HEK293 (cell line): ENCODE data around the gene SPINK6.

Experiments used
- CTCF ChIA-PET: fragments of 350-600 bp; formaldehyde crosslinking; extraction: SDS; loops from one replicate; lab custom pipeline; 2021; ENCODE audit warnings: antibody characterized with exemption; lab: Yijun Ruan, JAX
- POLR2A ChIA-PET: fragments of 300-600 bp; formaldehyde crosslinking; extraction: SDS; loops from one replicate; lab custom pipeline; 2020; ENCODE audit warnings: antibody characterized with exemption, inconsistent platforms; lab: Yijun Ruan, JAX
- H3K27ac ChIP-seq: fragments of 200-500 bp; sonication (Bioruptor generic); 2 replicates; pipeline ENCODE4 v1.5.1; 2014; ENCODE audit warnings: low read depth, low read length, control low read depth, inconsistent platforms; ENCODE audit errors: extremely low read depth
- H3K36me3 ChIP-seq, 2 experiments: fragments of 200-500 bp in 1 of 2; sonication (Bioruptor generic) in 1 of 2; 1 replicate in 1 of 2; 2 replicates in 1 of 2; pipeline ENCODE4 v1.5.1; 2014 to 2017; ENCODE audit warnings: inconsistent platforms in 2 of 2, low read length in 2 of 2; ENCODE audit not compliant: control insufficient read depth in 2 of 2, insufficient read depth in 1 of 2
- H3K4me1 ChIP-seq: fragments of 200-500 bp; sonication (Bioruptor generic); 2 replicates; pipeline ENCODE4 v1.5.1; 2014; ENCODE audit warnings: mild to moderate bottlenecking, low read length, inconsistent platforms; ENCODE audit not compliant: control insufficient read depth, insufficient read depth
- H3K4me3 ChIP-seq: 2 replicates; pipeline ENCODE4 v1.5.1; 2011; ENCODE audit warnings: low read depth, mild to moderate bottlenecking, control low read depth, low read length, moderate library complexity
- H3K9me3 ChIP-seq: fragments of 200-500 bp; sonication (Bioruptor generic); 2 replicates; pipeline ENCODE4 v1.5.1; 2014; ENCODE audit warnings: low read depth, low read length, inconsistent platforms; ENCODE audit not compliant: control insufficient read depth, insufficient read depth
- CTCF ChIP-seq: fragments of 450-650 bp; formaldehyde crosslinking; IDR thresholded peaks from 2 replicates; pipeline ENCODE4 v1.5.1; 2016; ENCODE audit warnings: missing biosample characterization, missing genetic modification characterization
- EGR2 ChIP-seq: fragments of 450-650 bp; formaldehyde crosslinking; IDR thresholded peaks from 2 replicates; pipeline ENCODE4 v1.5.1; 2016; ENCODE audit warnings: low read depth, missing biosample characterization, missing genetic modification characterization
- HOXC10 ChIP-seq: sonication (generic); formaldehyde crosslinking; IDR thresholded peaks from 2 replicates; pipeline ENCODE4 v1.8.1; 2023; ENCODE audit warnings: mild to moderate bottlenecking, missing genetic modification reagents
- HOXD13 ChIP-seq: sonication (generic); formaldehyde crosslinking; IDR thresholded peaks from 2 replicates; pipeline ENCODE4 v1.8.0; 2022; ENCODE audit warnings: missing genetic modification reagents, borderline replicate concordance
- PATZ1 ChIP-seq: fragments of 450-650 bp; formaldehyde crosslinking; IDR thresholded peaks from 2 replicates; pipeline ENCODE4 v1.5.1; 2016; ENCODE audit warnings: missing biosample characterization, missing genetic modification characterization
- PRDM6 ChIP-seq: fragments of 450-650 bp; formaldehyde crosslinking; IDR thresholded peaks from 2 replicates; pipeline ENCODE4 v1.5.1; 2017; ENCODE audit warnings: missing biosample characterization, missing genetic modification characterization
- SETDB1 ChIP-seq: IDR thresholded peaks from one replicate; pipeline ENCODE4 v1.6.1; 2017; ENCODE audit warnings: mild to moderate bottlenecking, low read length, moderate library complexity, mixed read lengths; ENCODE audit not compliant: insufficient read length
- SP2 ChIP-seq: fragments of 450-650 bp; formaldehyde crosslinking; IDR thresholded peaks from 2 replicates; pipeline ENCODE4 v1.5.1; 2016; ENCODE audit warnings: missing biosample characterization, missing genetic modification characterization
- TCF7L2 ChIP-seq: IDR thresholded peaks from 2 replicates; pipeline ENCODE4 v1.6.1; 2011; ENCODE audit warnings: low read depth, mild to moderate bottlenecking, inconsistent platforms, low read length, moderate library complexity, borderline replicate concordance
- ZNF112 ChIP-seq: fragments of 450-650 bp; formaldehyde crosslinking; IDR thresholded peaks from 2 replicates; pipeline ENCODE4 v1.5.0; 2017; ENCODE audit warnings: missing biosample characterization, missing genetic modification characterization
- ZNF18 ChIP-seq: fragments of 450-650 bp; formaldehyde crosslinking; IDR thresholded peaks from 2 replicates; pipeline ENCODE4 v1.5.1; 2016; ENCODE audit warnings: missing biosample characterization, missing genetic modification characterization
- ZNF248 ChIP-seq: fragments of 450-650 bp; formaldehyde crosslinking; IDR thresholded peaks from 2 replicates; pipeline ENCODE4 v1.5.1; 2017; ENCODE audit warnings: missing biosample characterization, missing genetic modification characterization
- ZNF354C ChIP-seq: fragments of 450-650 bp; formaldehyde crosslinking; IDR thresholded peaks from 2 replicates; pipeline ENCODE4 v1.5.1; 2016; ENCODE audit warnings: missing biosample characterization, missing genetic modification characterization, low read depth, borderline replicate concordance
- ZNF37A ChIP-seq: fragments of 450-650 bp; IDR thresholded peaks from 2 replicates; pipeline ENCODE4 v1.5.1; 2018; ENCODE audit warnings: missing biosample characterization, missing genetic modification characterization
- ZNF426 ChIP-seq: fragments of 450-650 bp; formaldehyde crosslinking; IDR thresholded peaks from 2 replicates; pipeline ENCODE4 v1.5.1; 2017; ENCODE audit warnings: missing biosample characterization, missing genetic modification characterization, mild to moderate bottlenecking, inconsistent platforms, moderate library complexity
- ZNF433 ChIP-seq: fragments of 450-650 bp; formaldehyde crosslinking; IDR thresholded peaks from 2 replicates; pipeline ENCODE4 v1.5.1; 2016; ENCODE audit warnings: missing biosample characterization, missing genetic modification characterization, low read depth
- ZNF48 ChIP-seq: fragments of 450-650 bp; formaldehyde crosslinking; IDR thresholded peaks from 2 replicates; pipeline ENCODE4 v1.5.1; 2016; ENCODE audit warnings: missing biosample characterization, missing genetic modification characterization
- ZNF600 ChIP-seq: fragments of 450-650 bp; formaldehyde crosslinking; IDR thresholded peaks from 2 replicates; pipeline ENCODE4 v1.5.1; 2016; ENCODE audit warnings: missing biosample characterization, missing genetic modification characterization
- ZNF624 ChIP-seq: fragments of 450-650 bp; formaldehyde crosslinking; IDR thresholded peaks from 2 replicates; pipeline ENCODE4 v1.5.1; 2017; ENCODE audit warnings: missing biosample characterization, missing genetic modification characterization
- ZNF670 ChIP-seq: fragments of 450-650 bp; formaldehyde crosslinking; IDR thresholded peaks from 2 replicates; pipeline ENCODE4 v1.5.1; 2016; ENCODE audit warnings: missing biosample characterization, missing genetic modification characterization, low read depth
- ZNF785 ChIP-seq: fragments of 450-650 bp; formaldehyde crosslinking; IDR thresholded peaks from 2 replicates; pipeline ENCODE4 v1.5.1; 2016; ENCODE audit warnings: missing biosample characterization, missing genetic modification characterization
- ZNF830 ChIP-seq: fragments of 450-650 bp; IDR thresholded peaks from 2 replicates; pipeline ENCODE4 v1.5.0; 2018; ENCODE audit warnings: missing biosample characterization, missing genetic modification characterization, low read depth, mild to moderate bottlenecking, moderate library complexity
- ZSCAN16 ChIP-seq: fragments of 450-650 bp; formaldehyde crosslinking; IDR thresholded peaks from 2 replicates; pipeline ENCODE4 v1.5.1; 2016; ENCODE audit warnings: missing biosample characterization, missing genetic modification characterization
- ZSCAN5A ChIP-seq: fragments of 450-650 bp; formaldehyde crosslinking; IDR thresholded peaks from 2 replicates; pipeline ENCODE4 v1.5.1; 2016; ENCODE audit warnings: missing biosample characterization, missing genetic modification characterization

Gene SPINK6

GRCh38 chr5:148248894-148249293 lies 46.1 kb downstream of the SPINK6 start:
- ChIA-PET CTCF (no interaction called here), POLR2A (no interaction called here)
- no peak overlapping the region for H3K27ac ChIP-seq
- no peak overlapping the region for H3K4me3 ChIP-seq
- no peaks in the 10 kb centered on the region for H3K4me1 ChIP-seq
- no peak for TF ChIP-seq ZNF48 (tag by site-specific recombination)
- no peak for TF ChIP-seq SP2 (tag by site-specific recombination)
- no peak for TF ChIP-seq ZNF624
- no peak for TF ChIP-seq PATZ1 (tag by site-specific recombination)
- TF ChIP-seq ZNF830 (tag by site-specific recombination): no peak
- no peak for TF ChIP-seq EGR2 (tag by site-specific recombination)
- no peak for TF ChIP-seq TCF7L2
- TF ChIP-seq HOXD13: no peak
- TF ChIP-seq SETDB1: no peak
- TF ChIP-seq ZNF785 (tag by site-specific recombination): no peak
- TF ChIP-seq ZNF600 (tag by site-specific recombination): no peak
- TF ChIP-seq ZNF426 (tag by site-specific recombination): no peak
- TF ChIP-seq HOXC10 (CRISPR knock-in tag): no peak
- H3K9me3 ChIP-seq: no peaks in the 10 kb centered on the region
- H3K36me3 ChIP-seq: no peaks in the 10 kb centered on the region

- no peaks in the 10 kb centered on the region for H3K4me1 ChIP-seq
- no peak overlapping the region for H3K4me3 ChIP-seq
- CTCF ChIA-PET: interaction anchor here (0.7 to 1.0 kb wide), 2 partner anchors 55 to 473 kb away, joined by 3 read pairs; no protein-coding TSS in a partner anchor
- no peaks in the 10 kb centered on the region for H3K9me3 ChIP-seq
- no peaks in the 10 kb centered on the region for H3K36me3 ChIP-seq
- POLR2A ChIA-PET: no interaction called here
- H3K27ac ChIP-seq: no peak overlapping the region
- TF ChIP-seq ZNF354C (tag by site-specific recombination) (no peak), ZSCAN16 (tag by site-specific recombination) (no peak), ZNF37A (tag by site-specific recombination) (no peak), ZNF248 (tag by site-specific recombination) (no peak), PRDM6 (tag by site-specific recombination) (no peak), ZNF670 (tag by site-specific recombination) (no peak)
Measured at GRCh38 chr5:148255456-148255855, 52.6 kb downstream of the SPINK6 start.

GRCh38 chr5:148259288-148259687 lies 56.4 kb downstream of the SPINK6 start:
- Histone ChIP-seq H3K4me1 (no peaks in the 10 kb centered on the region), H3K9me3 (no peaks in the 10 kb centered on the region), H3K4me3 (no peak overlapping the region), H3K27ac (no peak overlapping the region), H3K36me3 (no peaks in the 10 kb centered on the region)
- CTCF ChIA-PET: no interaction called here
- POLR2A ChIA-PET: no interaction called here
- TF ChIP-seq ZNF18 (tag by site-specific recombination): no peak
- TF ChIP-seq ZSCAN5A (tag by site-specific recombination): no peak
- no peak for TF ChIP-seq ZNF433 (tag by site-specific recombination)
- TF ChIP-seq ZNF112 (tag by site-specific recombination): no peak
- no peak for TF ChIP-seq CTCF
